Measurements from ENCODE around the gene KIAA0319L.

Gene KIAA0319L

DNA sequence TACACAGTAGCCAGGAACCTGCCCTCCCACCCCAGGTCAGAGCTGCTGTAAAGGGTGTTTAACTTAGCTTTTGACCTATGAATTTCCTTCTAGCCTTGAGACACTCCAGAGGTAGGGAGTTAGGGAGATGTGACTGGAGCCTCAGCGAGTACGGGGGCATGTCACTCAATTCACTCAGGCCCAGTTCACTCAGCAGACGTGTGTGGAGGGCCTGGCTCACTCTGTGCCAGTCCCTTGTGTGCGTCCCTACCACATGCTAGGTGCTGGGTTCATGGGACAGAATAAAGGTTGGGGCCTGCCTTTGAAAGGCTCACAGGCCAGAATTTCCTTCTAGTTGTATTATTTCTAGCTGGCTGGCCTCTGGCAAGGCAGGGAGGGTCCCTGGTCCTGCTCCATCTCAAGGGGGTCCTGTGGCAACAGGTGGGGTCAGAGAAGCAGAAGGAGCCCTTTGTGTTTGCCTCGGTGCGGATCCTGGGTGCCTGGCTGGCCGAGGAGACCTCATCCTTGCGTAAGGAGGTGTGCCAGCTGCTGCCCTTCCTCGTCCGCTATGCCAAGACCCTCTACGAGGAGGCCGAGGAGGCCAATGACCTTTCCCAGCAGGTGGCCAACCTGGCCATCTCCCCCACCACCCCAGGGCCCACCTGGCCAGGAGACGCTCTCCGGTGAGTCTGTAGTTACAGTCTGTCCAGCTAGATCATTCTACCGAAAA lies 4.9 kb upstream of the KIAA0319L start:
- DNase-seq, result no peak

DNA sequence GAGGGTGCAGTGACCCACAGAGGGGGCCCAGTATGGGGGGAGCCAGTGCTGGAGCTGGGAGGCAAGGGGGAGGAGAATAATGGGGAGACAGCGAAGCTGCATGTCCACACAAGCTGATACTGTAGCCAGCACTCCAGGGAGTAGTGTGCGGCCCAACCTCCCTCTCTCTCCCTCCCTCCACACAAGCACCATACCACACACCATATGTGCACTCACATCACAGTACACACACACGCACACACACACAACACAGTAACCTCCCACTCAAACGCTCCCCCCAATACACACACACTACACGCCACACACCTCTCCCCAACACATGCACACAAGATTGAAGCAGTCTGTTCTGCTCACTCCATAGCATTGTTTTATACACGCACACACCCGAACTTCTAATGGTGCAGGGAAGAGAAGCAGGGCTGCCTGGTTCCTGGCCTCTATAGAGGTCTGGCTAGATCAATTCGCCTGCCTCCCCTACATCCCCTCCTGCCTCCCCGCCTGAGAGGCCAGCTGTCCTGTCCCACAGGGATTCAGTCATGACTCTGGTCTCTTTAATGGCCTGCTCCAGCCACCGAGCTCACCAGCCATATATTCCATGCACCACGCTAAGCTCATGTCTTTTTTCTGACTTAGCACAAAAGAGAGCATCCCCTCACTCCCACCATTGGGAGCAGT lies 4.2 kb upstream of the KIAA0319L start:
- DNase-seq, result no peak

DNA sequence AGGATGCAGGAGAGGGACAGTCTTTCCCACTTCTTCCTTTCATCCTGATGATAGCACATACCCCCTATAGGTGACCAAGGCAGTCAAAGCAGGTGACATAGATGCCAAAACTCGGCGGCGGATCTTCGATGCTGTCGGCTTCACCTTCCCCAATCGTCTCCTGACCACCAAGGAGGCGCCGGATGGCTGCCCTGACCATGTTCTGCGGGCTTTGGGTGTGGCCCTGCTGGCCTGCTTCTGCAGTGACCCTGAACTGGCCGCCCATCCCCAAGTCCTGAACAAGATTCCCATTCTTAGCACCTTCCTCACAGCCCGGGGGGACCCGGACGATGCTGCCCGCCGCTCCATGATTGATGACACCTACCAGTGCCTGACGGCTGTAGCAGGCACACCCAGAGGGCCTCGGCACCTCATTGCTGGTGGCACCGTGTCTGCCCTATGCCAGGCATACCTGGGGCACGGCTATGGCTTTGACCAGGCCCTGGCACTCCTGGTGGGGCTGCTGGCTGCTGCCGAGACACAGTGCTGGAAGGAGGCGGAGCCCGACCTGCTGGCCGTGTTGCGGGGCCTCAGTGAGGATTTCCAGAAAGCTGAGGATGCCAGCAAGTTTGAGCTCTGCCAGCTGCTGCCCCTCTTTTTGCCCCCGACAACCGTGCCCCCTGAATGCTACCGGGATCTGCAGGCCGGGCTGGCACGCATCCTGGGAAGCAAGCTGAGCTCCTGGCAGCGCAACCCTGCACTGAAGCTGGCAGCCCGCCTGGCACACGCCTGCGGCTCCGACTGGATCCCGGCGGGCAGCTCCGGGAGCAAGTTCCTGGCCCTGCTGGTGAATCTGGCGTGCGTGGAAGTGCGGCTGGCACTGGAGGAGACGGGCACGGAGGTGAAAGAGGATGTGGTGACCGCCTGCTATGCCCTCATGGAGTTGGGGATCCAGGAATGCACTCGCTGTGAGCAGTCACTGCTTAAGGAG lies 3.3 kb upstream of the KIAA0319L start:
- DNase-seq, result no peak

DNA sequence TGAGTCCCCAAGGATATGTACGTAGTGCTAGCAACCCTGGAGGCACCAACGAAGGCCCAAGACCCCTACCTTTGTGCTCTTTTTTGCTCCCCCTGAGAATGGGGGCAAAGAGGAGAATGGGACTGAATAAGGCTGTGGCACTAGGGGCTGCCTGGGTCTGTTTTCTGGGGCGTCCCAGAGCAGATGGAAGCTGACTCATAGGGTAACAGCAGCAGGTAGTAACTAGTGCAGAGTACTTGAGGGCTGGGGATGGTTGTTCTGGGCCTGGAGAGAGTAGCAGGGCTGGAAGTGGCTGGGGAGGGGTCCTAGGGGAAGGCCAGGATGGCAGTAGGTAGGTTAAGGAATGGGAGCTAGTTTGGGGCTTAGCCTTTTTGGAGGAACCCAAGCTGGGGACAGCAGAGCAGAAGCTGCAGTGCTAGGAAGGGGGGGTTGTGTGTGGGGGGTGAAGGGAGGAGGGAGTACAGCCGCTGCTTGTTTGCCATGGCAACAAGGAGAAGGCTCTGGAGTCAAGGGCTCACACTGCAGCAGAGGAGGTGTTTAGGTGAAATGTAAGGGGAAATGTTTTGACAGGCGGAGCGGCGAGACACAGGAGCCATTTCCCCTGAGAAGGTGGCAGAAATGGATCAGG lies 2.2 kb upstream of the KIAA0319L start:
- no peak for DNase-seq

DNA sequence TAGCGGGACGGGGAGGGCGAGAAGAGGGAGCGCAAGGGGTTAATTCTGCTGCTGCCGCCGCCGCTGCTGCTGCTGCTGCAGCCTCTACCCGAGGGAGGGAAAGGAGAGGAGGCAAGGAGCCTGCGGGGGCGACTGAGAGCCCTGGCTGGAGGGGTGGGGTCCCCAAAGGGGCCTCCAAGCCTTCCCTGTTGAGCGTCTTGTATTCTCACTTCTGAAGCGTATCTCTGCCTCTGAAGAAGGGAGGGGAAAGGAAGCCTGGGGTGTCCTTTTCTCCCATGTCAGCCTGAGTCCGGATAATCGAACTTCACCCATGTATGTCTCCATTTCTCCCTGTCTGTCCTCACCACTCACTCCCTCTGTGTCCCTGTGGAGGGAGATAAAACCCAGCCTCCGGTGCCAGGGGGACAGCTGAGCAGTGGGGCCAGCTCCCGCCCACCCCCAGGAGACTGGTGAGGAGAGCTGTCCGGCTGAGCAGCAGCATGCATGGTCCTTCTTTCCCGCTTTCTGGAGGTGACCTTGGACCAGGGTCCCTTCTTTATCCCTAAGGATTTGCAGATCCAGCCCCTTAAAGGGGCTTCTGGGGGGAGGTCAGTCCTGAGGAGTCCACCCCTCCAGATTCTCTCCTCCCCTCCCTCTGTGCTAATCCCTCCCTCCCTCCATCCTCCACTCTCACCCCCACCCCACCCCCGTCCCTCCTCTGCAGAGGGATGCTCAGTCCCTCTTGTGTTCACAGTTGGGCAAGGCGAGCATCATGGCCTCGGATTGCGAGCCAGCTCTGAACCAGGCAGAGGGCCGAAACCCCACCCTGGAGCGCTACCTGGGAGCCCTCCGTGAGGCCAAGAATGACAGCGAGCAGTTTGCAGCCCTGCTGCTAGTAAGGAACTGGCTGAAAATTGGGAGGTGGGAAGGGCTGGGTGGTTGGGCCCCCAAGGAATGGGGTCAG lies 1.4 kb upstream of the KIAA0319L start:
- DNase-seq, result no peak

DNA sequence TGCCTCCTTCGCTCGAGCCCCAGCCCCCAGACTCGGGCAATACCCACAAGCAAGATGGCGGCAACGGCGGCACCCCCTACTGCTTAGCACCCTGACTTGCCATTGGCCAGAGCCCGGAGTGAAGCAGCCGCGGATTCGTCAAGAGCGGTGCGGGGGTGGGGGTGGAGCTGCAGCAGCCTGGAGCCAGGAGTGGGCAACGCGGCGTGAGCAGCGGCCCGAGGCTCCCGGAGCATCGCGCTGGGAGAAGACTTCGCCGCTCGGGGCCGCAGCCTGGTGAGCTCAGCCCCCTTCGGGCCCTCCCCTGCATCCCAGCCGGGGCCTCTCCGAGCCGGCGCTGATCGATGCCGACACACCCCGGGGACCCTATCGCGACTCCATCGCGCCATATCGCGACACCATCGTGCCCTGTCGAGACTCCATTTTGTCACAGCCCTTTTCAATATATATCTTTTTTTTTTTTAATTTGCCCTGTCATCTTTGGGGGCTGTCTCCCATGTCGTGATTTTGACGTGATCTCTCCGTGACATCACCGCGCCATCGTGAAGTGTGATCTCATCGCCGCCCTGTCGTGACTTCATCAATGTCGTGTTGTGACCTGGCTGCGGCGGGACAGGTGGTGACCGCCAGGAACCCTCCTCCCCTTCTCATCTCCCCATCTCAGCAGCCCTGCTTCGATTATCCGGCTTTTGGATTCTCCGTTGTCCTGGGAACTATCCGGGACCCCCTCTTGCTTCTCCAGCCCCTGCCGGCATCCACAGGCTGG lies 589 bp upstream of the KIAA0319L start, which contains the start of gene NCDN:
Gene NCDN, plus strand, starts transcription at position 189 of the 763 bp plus-strand sequence. Its CDS starts 392 bp downstream, at position 581.
- peak; percentile 88 for DNase-seq

DNA sequence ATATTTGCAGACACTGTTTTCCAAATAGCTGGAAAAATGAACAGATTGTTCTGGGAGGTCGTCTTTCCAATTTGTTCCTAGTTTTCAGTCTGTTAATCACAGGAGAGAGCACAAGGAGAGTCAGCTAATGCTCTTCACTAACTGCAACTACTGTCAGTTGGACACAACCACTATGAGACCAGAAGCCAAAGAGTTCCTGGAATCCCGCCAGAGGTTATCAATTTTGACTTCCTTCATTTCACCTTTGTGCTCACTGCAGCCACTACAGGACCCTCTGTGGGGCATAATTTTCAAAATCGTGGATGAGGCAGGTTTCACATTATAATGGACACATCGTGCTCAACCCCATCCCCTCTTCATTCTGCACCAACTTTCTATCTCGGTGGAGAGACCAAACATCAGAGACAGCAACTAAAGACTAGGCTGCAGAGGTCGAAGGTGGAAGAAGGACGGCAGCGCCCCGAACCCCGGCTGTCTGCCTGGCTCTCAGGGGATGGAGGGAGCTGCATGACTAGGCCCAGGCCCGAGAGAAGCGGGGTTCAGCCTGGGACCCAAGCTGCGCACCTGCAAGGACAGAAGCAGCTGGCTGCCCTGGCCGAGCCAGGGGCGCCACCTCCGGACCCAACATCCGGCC lies 602 bp downstream of the KIAA0319L start:
- DNase-seq, result no peak

DNA sequence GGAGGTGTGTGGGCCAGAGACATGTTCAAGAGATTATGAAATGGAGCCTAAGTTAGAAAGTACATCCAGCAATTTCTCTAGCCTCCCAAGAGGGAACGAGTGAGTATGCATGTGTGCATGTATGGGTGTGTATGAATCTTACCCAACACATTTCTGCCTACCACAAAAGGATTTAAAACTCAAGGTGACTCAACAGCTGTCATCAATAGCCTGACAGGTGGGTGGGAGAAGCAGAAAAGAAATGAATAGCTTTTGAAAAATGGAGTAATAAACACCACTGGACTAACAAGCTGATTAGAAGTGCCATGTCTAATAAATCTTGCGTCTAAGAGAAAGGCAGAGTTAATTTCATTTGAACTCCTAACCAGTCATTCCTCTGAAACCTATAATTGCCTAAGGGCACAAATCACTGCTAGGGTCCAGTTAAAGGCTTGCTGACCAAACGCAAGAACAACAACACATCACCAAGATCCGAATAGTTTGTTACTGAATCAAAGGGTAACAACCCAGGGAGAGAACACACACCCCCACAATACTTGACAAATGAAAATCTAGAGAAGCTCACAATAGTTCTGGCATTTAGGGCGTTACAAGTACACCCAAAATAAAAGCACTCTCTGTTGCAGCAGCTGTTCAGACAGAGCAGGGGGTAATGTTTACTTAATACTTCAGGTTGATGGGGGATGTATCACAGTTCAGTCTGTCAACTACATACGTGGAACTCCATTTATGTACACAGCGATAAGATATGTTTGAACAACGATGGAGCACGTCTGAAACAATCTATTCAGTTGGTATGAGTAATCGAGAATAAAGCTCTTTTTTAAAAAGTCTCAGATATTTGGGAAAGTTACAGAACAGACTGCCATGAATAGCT lies 1.4 kb downstream of the KIAA0319L start:
- no peak for DNase-seq

DNA sequence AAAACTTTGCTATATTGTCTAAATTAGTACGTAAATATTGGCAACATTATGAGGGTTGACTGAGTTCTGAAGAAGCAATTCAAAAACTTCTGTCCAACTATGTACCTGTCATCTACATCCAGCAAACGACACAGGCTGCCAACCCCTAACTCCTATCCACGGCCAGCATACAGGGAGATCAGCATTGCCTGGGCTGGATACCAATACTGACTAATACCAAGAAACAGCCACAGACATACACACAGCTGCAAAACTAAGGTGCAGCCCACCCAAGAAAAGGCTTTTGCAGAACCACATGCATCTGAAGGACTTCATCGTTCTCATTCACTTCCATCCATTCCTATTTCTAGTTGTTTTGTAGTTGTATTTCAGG lies 2.0 kb downstream of the KIAA0319L start:
- DNase-seq, result no peak

DNA sequence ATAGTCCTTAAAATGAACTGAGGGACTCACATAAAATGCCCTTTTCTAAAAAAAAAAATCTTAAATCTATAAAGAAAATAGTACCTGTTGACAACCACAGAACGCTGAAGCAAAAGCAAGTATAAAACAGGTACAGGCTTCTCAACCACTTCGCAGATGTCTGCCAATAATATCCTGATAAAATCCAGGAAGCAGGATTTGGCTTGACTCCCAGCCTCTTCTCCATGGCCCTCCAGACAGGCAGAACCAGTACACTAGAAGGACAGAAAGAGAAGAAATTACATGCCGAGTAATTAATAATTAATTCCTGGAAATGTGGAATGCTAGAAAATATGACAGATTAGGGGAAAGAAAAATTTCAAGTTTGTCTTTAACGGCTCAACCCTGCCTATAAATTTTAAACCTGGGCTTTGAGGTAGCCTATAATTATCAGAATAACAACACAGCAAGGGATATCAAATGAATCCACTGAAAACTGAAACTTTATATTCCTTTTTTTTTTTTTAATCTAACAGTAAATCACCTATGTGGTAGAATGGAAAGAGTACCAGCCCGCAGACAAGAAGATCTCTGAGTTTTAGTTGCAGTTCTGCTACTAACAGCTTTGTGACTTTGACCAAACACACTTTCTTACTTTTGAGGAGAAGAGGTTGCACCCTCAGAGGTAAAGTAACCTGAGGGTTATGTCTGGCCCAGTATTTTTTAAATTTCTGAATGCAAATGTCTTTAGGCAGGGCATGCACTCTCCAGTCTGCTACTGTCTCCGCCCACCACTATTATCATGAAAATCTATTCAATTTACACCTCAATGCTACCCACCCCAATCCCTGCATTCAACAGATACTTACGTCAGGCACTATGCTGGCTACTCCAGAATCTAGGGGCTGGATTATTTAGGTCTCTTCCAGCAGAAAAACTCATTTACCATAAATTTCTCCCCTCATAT lies 2.7 kb downstream of the KIAA0319L start:
- no peak for DNase-seq

DNA sequence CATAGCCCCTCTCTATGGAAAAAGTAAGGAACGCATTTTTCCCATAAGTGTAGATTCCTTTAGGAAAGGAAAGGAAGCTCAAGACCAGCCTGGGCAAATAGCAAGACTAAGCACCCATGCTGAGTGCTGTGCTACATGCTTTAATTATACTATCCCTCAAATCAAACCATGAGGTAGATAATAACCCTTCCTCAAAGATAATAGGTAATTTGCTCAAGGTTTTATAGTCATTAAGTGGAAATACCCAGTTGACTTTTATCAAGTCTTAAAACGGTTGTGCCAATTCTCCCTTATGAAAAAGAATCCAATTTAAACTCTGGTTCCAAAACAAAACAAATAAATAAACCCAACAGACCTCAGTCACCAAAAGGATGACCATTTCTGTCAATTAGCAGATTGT lies 3.4 kb downstream of the KIAA0319L start:
- DNase-seq, result no peak

DNA sequence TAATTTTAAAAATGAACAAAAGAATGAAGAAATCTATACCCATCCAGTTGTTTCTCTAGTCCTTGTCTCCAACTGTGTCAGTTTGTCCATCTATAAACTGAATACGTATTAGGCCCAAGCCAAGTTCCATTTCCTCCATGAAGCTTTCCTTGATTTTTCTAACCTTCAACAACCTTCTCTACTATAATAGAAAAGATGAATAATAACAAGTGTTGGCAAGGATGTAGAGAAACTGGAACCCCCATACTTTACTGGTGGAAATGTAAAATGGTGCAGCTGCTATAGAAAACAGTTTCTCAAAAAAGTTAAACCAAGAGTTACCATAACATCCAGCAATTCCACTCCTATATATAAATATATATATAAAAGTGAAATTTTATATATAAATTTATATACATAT lies 10.6 kb downstream of the KIAA0319L start:
- no peak for DNase-seq

DNA sequence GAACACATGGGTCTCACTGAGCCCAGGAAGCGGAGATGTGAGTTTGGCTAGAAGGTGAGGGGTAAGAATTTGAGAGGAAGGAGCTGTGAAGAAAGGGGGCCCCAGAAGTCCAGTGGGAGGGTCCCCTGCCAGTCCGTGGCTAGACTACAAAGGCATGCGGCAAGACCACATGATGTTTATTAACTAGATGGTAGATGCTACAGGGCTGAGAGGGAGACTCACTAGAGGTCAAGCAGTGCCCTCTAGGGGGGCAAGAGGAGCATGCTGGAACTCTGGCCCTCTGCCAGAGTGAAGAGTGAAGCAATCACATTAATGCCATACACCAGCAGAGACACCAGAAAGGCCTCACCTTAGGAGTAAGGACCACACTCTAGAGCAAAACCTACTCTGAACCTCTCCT lies 12.2 kb downstream of the KIAA0319L start:
- peak; percentile 70 for DNase-seq

DNA sequence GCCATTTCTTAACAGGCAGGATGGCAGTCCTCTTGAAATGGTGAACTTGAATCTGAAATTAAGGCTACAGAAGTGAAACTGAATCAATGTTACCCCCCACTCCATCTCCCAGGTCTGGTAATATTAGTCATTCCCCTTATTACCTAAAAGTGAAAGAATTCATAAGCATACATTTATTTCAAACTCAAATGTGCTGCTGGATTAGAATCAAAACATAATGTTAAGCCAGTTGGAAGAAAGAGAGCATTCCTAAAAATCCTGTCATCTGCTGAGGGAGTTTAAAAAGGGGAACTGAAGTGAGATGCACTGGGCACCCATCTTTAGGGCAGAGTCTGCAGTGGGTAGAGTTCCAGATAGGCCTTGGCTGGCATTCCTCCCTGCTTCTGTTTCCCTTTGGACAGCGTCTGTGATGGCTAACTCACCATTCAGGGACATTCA lies 17.4 kb downstream of the KIAA0319L start:
- no peak for DNase-seq

DNA sequence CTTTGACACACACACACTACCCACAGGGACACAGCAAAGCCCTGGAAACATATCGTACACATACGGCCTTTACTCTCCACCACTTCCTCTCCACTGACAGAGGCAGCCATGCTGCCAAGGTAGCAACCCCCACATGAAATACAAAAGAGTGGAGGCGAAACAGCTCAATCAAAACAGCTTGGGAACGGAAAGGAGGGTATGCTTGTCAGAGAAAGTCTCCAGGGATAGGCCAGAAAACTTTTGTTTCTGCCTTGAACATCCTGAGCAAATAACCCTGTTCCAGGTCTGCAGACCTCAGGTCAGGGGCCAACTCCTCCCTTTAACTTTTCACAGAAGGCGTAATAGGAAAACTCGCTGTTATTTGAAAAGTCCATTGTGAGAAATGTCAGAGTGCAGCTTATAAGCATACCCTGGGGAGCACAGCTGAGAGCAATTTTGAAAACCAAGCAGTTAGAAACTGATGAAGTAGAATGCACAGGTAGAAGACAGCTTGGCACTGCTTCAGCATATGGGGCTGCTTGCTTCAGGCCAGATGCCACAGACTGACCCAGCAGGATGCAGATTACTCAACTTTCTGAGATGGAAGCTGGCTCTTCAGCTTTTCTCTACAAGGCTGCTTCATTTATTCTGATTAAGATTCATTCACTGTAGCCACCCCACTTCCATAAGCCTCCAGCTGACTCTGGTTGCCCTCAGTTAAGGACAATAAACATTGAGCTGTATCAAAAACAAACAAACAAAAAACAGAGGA lies 18.0 kb downstream of the KIAA0319L start:
- no peak for DNase-seq

DNA sequence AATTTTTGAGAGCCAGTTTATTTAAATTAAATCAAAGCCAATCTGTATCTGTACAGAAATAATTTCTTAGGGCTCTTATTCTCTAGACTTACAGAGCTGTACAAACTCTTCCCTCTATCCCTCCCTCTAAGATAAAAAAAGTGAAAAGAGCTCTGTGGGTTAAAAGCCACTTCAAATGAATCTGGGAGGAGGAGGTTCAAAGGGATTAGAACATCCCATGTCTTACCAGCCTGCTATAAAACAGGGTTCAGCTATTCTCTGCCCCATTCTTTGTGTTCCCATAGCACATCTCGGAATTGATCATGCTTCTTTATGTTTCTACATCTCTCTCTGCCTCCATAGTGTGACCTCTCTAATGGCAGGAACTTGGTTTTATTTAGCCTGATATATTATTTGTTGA lies 19.4 kb downstream of the KIAA0319L start:
- no peak for DNase-seq

DNA sequence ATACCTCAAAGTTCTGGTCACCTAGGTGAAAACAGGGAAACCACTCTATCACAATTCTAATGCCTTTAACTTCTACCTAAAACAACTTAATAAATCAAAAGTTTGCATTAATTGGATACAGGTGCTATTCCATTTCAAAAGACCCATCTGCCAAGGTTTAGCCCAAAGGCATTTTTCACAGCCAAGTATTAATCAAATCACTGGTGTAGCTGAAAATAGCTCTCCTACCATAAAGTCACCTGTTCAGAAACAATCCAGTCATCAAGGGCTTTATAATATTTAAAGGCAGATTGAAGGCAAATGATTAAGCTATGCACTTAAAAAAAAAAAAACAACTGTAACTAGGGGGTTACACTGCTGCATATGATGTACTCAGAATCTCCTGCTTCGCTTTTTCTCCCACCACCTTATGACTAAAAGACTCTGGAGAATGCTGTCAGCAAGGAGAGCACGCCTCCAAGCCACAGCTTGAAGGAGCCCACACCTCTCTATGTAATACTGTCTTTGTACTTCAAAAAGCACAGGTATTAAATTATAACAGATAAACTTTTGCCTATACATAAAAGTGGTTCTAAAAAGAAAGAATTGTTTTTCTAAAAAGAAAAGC lies 20.5 kb downstream of the KIAA0319L start:
- no peak for DNase-seq

All from GF-D8 (cell line).